ENCODE results near the gene KDM2A. TPM values are rescaled to one million over a fixed set of nuclear protein-coding genes. Genes with fewer than 3 reads are reported as not detected.

Gene KDM2A
- total and polyA plus RNA-seq, 2 donors (not counting 1 experiment from before 2014, with no cell fraction given): 132 to 229 TPM

- no peak overlapping the region for H3K27ac Mint-ChIP-seq
- ATAC-seq (ENCODE audit: low read depth): no peak
- TF ChIP-seq EZH2 (IDR thresholded peaks at IDR 0.05; ENCODE audit: borderline replicate concordance, insufficient read depth, low read depth, low read length, poor library complexity, severe bottlenecking) (no peak), CTCF (IDR thresholded peaks at IDR 0.05) (no peak)
- no peaks in the 10 kb centered on the region for H3K9me3 Mint-ChIP-seq (ENCODE audit: insufficient read depth)
- Histone ChIP-seq H3K4me3 (ENCODE audit: control extremely low read depth in 1 of 5, extremely low read depth in 1 of 5, insufficient read depth in 1 of 5, low read depth in 2 of 5, low read length in 4 of 5) (no peak overlapping the region), H3K36me3 (replicated peaks in 1 of 2; ENCODE audit: control extremely low read depth in 1 of 2, control insufficient read depth in 1 of 2, extremely low read depth in 1 of 2, insufficient read depth in 2 of 2, low read length in 1 of 2) (no peaks in the 10 kb centered on the region), H3K27ac (ENCODE audit: low read length in 2 of 2) (no peak overlapping the region), H3K4me2 (replicated peaks; ENCODE audit: low read depth, low read length, poor library complexity, severe bottlenecking) (no peak overlapping the region), H2AFZ (ENCODE audit: insufficient read depth, low read depth, low read length, poor library complexity, severe bottlenecking) (no peak overlapping the region), H3K9ac (ENCODE audit: low read length) (no peak overlapping the region), H3K27me3 (replicated peaks in 1 of 4; ENCODE audit: control extremely low read depth in 1 of 4, control insufficient read depth in 3 of 4, insufficient read depth in 4 of 4, low read length in 3 of 4) (peaks cover 0 to 12% (median 2%) of the 10 kb centered on the region in 4 experiments), H3K4me1 (ENCODE audit: control insufficient read depth in 2 of 2, insufficient read depth in 2 of 2, low read length in 2 of 2) (peaks cover 11 to 12% of the 10 kb centered on the region in 2 donors), H3K9me3 (ENCODE audit: control extremely low read depth in 1 of 3, control insufficient read depth in 2 of 3, insufficient read depth in 1 of 3, low read length in 2 of 3) (no peaks in the 10 kb centered on the region), H3K79me2 (ENCODE audit: control insufficient read depth, insufficient read depth, low read length) (no peaks in the 10 kb centered on the region), H4K20me1 (ENCODE audit: control insufficient read depth, insufficient read depth, low read length, poor library complexity, severe bottlenecking) (no peaks in the 10 kb centered on the region)
- ChIA-PET POLR2A (no interaction called here), CTCF (interaction anchor here (0.8 to 1.3 kb wide), 2 partner anchors 10 to 40 kb away, joined by 3 to 4 read pairs; partner anchors contain the start of gene KDM2A)
- intact Hi-C loops (cut with micrococcal nuclease): no loop called here
- no peak overlapping the region for H3K4me3 Mint-ChIP-seq
- H3K4me1 Mint-ChIP-seq: peaks cover 13% of the 10 kb centered on the region
- 55% methylated on average over 3 of the region's 6 CpGs for WGBS (ENCODE audit: insufficient coverage)
- peaks cover 14% of the 10 kb centered on the region for H3K27me3 Mint-ChIP-seq
- no peak for DNase-seq
Observed at GRCh38 chr11:67079065-67079705, 39.9 kb upstream of the KDM2A start.

GRCh38 chr11:67082071-67082791 is 36.8 kb upstream of the KDM2A start:
- Histone ChIP-seq H3K4me1 (ENCODE audit: control insufficient read depth in 2 of 2, insufficient read depth in 2 of 2, low read length in 2 of 2) (peaks cover 11 to 12% of the 10 kb centered on the region in 2 donors), H3K27ac (ENCODE audit: low read length in 2 of 2) (no peak overlapping the region), H3K9ac (ENCODE audit: low read length) (peak overlapping the region; percentile 20), H3K9me3 (ENCODE audit: control extremely low read depth in 1 of 3, control insufficient read depth in 2 of 3, insufficient read depth in 1 of 3, low read length in 2 of 3) (no peaks in the 10 kb centered on the region), H4K20me1 (ENCODE audit: control insufficient read depth, insufficient read depth, low read length, poor library complexity, severe bottlenecking) (no peaks in the 10 kb centered on the region), H3K4me2 (replicated peaks; ENCODE audit: low read depth, low read length, poor library complexity, severe bottlenecking) (peak overlapping the region; percentile 63), H3K27me3 (replicated peaks in 1 of 4; ENCODE audit: control extremely low read depth in 1 of 4, control insufficient read depth in 3 of 4, insufficient read depth in 4 of 4, low read length in 3 of 4) (peaks cover 0 to 7% (median 2%) of the 10 kb centered on the region in 4 experiments), H3K36me3 (replicated peaks in 1 of 2; ENCODE audit: control extremely low read depth in 1 of 2, control insufficient read depth in 1 of 2, extremely low read depth in 1 of 2, insufficient read depth in 2 of 2, low read length in 1 of 2) (no peaks in the 10 kb centered on the region), H2AFZ (ENCODE audit: insufficient read depth, low read depth, low read length, poor library complexity, severe bottlenecking) (peak overlapping the region; percentile 62), H3K79me2 (ENCODE audit: control insufficient read depth, insufficient read depth, low read length) (no peaks in the 10 kb centered on the region), H3K4me3 (ENCODE audit: control extremely low read depth in 1 of 5, extremely low read depth in 1 of 5, insufficient read depth in 1 of 5, low read depth in 2 of 5, low read length in 4 of 5) (peak overlapping the region in 1 of 5 experiments; percentile 33)
- H3K27me3 Mint-ChIP-seq: peaks cover 9% of the 10 kb centered on the region
- TF ChIP-seq EZH2 (IDR thresholded peaks at IDR 0.05; ENCODE audit: borderline replicate concordance, insufficient read depth, low read depth, low read length, poor library complexity, severe bottlenecking) (no peak), CTCF (IDR thresholded peaks at IDR 0.05) (no peak)
- 16% methylated on average over 14 of the region's 20 CpGs for WGBS (ENCODE audit: insufficient coverage)
- no peaks in the 10 kb centered on the region for H3K9me3 Mint-ChIP-seq (ENCODE audit: insufficient read depth)
- H3K4me1 Mint-ChIP-seq: peaks cover 13% of the 10 kb centered on the region
- intact Hi-C loops (cut with micrococcal nuclease): no loop called here
- no peak overlapping the region for H3K27ac Mint-ChIP-seq
- ATAC-seq (ENCODE audit: low read depth) (no peak), DNase-seq (peak; percentile 43)
- ChIA-PET CTCF (interaction anchor here (0.8 to 2.9 kb wide), 13 partner anchors 10 to 271 kb away, joined by 3 to 12 read pairs (median 4); partner anchors contain the start of gene POLD4), POLR2A (interaction anchor here (0.7 kb wide), 1 partner anchor 543 kb away, joined by 3 read pairs; no protein-coding TSS in a partner anchor)
- H3K4me3 Mint-ChIP-seq: peak overlapping the region; percentile 54

Measured in B cell (primary cell).